HL-60 (cell line): ENCODE measurements around the gene CDT1.

Experiments used
- POLR2AphosphoS5 ChIP-seq: IDR thresholded peaks from 2 replicates; pipeline ENCODE4 v1.6.1; 2012; ENCODE audit warnings: low read depth
- TF ChIP-seq, protein P1 (sequence below): IDR thresholded peaks from one replicate; pipeline ENCODE4 v1.5.1; 2011; ENCODE audit warnings: low read length, control low read depth, inconsistent platforms; ENCODE audit not compliant: insufficient read depth

GRCh38 chr16:88806491-88807111 lies 3.0 kb downstream of the CDT1 start:
- TF ChIP-seq, protein P1, sequence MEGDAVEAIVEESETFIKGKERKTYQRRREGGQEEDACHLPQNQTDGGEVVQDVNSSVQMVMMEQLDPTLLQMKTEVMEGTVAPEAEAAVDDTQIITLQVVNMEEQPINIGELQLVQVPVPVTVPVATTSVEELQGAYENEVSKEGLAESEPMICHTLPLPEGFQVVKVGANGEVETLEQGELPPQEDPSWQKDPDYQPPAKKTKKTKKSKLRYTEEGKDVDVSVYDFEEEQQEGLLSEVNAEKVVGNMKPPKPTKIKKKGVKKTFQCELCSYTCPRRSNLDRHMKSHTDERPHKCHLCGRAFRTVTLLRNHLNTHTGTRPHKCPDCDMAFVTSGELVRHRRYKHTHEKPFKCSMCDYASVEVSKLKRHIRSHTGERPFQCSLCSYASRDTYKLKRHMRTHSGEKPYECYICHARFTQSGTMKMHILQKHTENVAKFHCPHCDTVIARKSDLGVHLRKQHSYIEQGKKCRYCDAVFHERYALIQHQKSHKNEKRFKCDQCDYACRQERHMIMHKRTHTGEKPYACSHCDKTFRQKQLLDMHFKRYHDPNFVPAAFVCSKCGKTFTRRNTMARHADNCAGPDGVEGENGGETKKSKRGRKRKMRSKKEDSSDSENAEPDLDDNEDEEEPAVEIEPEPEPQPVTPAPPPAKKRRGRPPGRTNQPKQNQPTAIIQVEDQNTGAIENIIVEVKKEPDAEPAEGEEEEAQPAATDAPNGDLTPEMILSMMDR = no peak
- no peak; the same call in 1 of the 2 replicates for TF ChIP-seq POLR2AphosphoS5
